ENCODE measurements around the gene ALDH5A1.

- no peak for TF ChIP-seq POLR2AphosphoS5 (IDR thresholded peaks at IDR 0.05; ENCODE audit: low read depth, low read length)
- TF ChIP-seq STAG1 (CRISPR knock-in tag; IDR thresholded peaks at IDR 0.05) = no peak
- no peak for TF ChIP-seq ZBTB40 (IDR thresholded peaks at IDR 0.05)
- no peak for TF ChIP-seq ZBTB40 (CRISPR knock-in tag; IDR thresholded peaks at IDR 0.05)
- no peak for TF ChIP-seq CTCF (CRISPR knock-in tag; IDR thresholded peaks at IDR 0.05)
- TF ChIP-seq JUN (CRISPR knock-in tag; IDR thresholded peaks at IDR 0.05) = no peak
- TF ChIP-seq HOMEZ (CRISPR knock-in tag; IDR thresholded peaks at IDR 0.05; ENCODE audit: low read depth) = no peak
- no peak for TF ChIP-seq MBNL3 (CRISPR knock-in tag; conservative IDR thresholded peaks at IDR 0.05)
- no peak for TF ChIP-seq ZNF768 (CRISPR knock-in tag; IDR thresholded peaks at IDR 0.05)
- no peak for TF ChIP-seq EP300 (IDR thresholded peaks at IDR 0.05; ENCODE audit: low read depth in 2 of 2, low read length in 2 of 2)
- no peak for TF ChIP-seq EP300 (CRISPR knock-in tag; IDR thresholded peaks at IDR 0.05; ENCODE audit: borderline replicate concordance)
- no peak for TF ChIP-seq ZNF597 (CRISPR knock-in tag; IDR thresholded peaks at IDR 0.05)
- no peak for TF ChIP-seq BHLHE40 (IDR thresholded peaks at IDR 0.05; ENCODE audit: low read length)
- no peak for TF ChIP-seq ZNF724P (CRISPR knock-in tag; IDR thresholded peaks at IDR 0.05; ENCODE audit: borderline replicate concordance)
- no peak for TF ChIP-seq POLR2AphosphoS2 (IDR thresholded peaks at IDR 0.05; ENCODE audit: low read depth, low read length)
- no peak for TF ChIP-seq EEA1 (CRISPR knock-in tag; IDR thresholded peaks at IDR 0.05; ENCODE audit: borderline replicate concordance)
These were observed 59.7 kb downstream of the ALDH5A1 start for GRCh38 chr6:24554474-24554873.

All from HepG2 (cell line).